Neutrophil (primary cell): Measurements from ENCODE around the gene ZNF770.
A peak's percentile ranks its signal among the peaks of the same experiment; 100 is the strongest.

ENCODE experiments used
- H3K27ac ChIP-seq: fragments of 200-600 bp; sonication (generic); 2 replicates; pipeline ENCODE4 v1.5.1; 2016; ENCODE audit warnings: mild to moderate bottlenecking, moderate library complexity
- H3K27me3 ChIP-seq: fragments of 200-600 bp; sonication (generic); 2 replicates; pipeline ENCODE4 v1.6.0; 2016; ENCODE audit warnings: mild to moderate bottlenecking
- H3K36me3 ChIP-seq: fragments of 200-600 bp; sonication (generic); 2 replicates; pipeline ENCODE4 v1.5.1; 2017
- H3K4me1 ChIP-seq, 2 experiments: fragments of 200-600 bp in 1 of 2; sonication (generic) in 1 of 2; 1 replicate in 1 of 2; 2 replicates in 1 of 2; pipeline versions ENCODE4 v1.5.1 to v1.6.1; 2013 to 2016; ENCODE audit warnings: low read depth in 1 of 2, low read length in 1 of 2, mild to moderate bottlenecking in 1 of 2, moderate library complexity in 1 of 2; ENCODE audit not compliant: control insufficient read depth in 1 of 2, insufficient read depth in 1 of 2
- H3K4me3 ChIP-seq, 2 experiments: fragments of 200-600 bp in 1 of 2; sonication (generic) in 1 of 2; 1 replicate in 1 of 2; 2 replicates in 1 of 2; pipeline ENCODE4 v1.5.1; 2013 to 2016; ENCODE audit warnings: low read depth in 1 of 2, low read length in 1 of 2, mild to moderate bottlenecking in 1 of 2, moderate library complexity in 1 of 2
- H3K9me3 ChIP-seq: fragments of 200-600 bp; sonication (generic); 2 replicates; pipeline ENCODE4 v1.5.1; 2016
- TF ChIP-seq, protein P1 (sequence below): fragments of 200-600 bp; sonication (generic); IDR thresholded peaks from 2 replicates; pipeline ENCODE4 v1.5.1; 2016; ENCODE audit warnings: antibody characterized with exemption

The ZNF770 gene, protein sequence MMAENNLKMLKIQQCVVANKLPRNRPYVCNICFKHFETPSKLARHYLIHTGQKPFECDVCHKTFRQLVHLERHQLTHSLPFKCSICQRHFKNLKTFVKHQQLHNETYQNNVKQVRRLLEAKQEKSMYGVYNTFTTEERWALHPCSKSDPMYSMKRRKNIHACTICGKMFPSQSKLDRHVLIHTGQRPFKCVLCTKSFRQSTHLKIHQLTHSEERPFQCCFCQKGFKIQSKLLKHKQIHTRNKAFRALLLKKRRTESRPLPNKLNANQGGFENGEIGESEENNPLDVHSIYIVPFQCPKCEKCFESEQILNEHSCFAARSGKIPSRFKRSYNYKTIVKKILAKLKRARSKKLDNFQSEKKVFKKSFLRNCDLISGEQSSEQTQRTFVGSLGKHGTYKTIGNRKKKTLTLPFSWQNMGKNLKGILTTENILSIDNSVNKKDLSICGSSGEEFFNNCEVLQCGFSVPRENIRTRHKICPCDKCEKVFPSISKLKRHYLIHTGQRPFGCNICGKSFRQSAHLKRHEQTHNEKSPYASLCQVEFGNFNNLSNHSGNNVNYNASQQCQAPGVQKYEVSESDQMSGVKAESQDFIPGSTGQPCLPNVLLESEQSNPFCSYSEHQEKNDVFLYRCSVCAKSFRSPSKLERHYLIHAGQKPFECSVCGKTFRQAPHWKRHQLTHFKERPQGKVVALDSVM

DNA sequence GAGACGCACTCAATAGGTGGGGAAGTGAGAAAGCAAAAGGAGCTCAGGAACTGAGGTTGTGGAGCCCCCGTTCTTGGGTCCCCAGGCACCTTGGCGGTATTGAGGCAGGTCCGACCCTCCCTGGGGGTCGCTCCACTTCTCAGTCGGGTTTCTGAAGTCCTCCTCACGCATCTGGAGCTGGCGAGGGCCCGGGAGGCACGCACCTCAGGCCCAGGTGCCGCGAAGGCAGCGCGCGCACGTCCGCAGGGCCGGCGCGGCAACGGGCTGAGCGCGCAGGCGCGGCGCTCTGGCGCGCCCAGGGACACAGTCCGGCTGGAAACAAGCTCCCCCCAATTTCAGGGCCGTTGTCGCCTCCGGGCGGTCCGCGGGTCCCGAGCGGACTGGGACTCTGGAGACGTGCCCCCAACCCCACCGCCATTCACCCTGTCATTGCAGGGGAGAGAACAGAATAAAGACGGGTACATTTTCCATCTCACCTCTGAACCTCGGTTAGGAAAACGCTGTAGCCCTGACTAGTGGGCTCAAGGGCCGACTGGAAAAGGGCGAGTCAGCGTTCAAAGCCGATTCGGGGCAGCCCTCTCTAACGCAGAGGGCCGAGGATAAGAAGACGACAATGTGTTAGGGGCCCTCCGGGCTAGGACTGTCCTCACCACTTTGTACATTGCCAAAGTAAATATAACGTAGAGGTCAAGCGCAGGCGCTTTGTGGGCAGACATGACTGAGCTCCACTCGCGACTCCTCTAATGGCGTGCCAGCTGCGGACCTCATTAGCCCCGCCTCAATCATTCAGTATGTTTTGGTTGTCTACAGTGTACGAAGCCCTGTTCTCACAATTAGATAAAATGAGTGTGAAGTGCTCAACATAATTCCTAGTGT, at the start of gene ZNF770:
Gene ZNF770 (minus strand): TSS at position 261 of the 876 bp plus-strand sequence. CDS start 4,853 bp downstream, outside the sequence.
- peaks cover 51 to 62% of the 10 kb centered on the region in 2 experiments for H3K4me1 ChIP-seq
- peak within 1 kb of the TSS; percentile 78 to 97 for H3K4me3 ChIP-seq
- peaks cover under 1% of the 10 kb centered on the region for H3K36me3 ChIP-seq
- no peaks in the 10 kb centered on the region for H3K27me3 ChIP-seq
- H3K27ac ChIP-seq, result peak within 1 kb of the TSS; percentile 94
- no peaks in the 10 kb centered on the region for H3K9me3 ChIP-seq
- TF ChIP-seq, protein P1, sequence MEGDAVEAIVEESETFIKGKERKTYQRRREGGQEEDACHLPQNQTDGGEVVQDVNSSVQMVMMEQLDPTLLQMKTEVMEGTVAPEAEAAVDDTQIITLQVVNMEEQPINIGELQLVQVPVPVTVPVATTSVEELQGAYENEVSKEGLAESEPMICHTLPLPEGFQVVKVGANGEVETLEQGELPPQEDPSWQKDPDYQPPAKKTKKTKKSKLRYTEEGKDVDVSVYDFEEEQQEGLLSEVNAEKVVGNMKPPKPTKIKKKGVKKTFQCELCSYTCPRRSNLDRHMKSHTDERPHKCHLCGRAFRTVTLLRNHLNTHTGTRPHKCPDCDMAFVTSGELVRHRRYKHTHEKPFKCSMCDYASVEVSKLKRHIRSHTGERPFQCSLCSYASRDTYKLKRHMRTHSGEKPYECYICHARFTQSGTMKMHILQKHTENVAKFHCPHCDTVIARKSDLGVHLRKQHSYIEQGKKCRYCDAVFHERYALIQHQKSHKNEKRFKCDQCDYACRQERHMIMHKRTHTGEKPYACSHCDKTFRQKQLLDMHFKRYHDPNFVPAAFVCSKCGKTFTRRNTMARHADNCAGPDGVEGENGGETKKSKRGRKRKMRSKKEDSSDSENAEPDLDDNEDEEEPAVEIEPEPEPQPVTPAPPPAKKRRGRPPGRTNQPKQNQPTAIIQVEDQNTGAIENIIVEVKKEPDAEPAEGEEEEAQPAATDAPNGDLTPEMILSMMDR, result peak; percentile 21

DNA sequence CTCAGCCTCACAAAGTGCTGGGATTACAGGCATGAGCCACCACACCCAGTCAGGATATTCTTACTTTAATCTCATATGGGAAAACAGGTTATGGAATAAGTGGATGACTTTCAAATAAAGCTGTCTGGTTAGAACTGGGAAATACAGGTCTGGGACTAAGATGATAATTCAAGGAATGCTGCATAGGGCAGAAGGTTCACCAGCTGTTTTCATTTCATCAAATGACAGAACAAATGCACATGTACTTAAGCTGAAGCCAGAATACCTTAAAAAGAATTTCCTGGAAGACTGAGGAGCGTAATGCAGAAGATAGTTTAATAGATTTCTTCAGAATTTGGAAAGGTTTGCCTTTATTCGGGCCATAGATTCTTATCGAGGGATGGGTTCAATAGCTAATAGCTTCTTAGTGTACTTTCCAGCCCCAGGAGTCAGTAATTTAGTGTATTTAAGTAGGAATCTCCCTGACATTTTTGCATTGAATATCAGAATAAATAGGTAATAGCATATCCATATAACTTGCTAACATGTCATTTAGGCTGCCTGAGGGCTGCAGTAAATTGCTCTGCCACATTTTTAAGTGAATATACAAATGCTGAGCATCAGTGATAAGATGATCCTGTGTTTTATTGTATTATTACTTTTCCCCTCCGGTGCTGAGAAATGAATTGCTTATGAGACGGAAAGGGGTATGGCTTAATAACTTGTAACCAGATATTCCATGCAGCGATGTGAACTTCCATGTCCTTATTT, 40.3 kb upstream of the ZNF770 start:
- peaks cover 20 to 30% of the 10 kb centered on the region in 2 experiments for H3K4me1 ChIP-seq
- no peak overlapping the region for H3K27ac ChIP-seq
- no peaks in the 10 kb centered on the region for H3K27me3 ChIP-seq
- TF ChIP-seq, protein P1, result no peak
- no peaks in the 10 kb centered on the region for H3K9me3 ChIP-seq
- no peaks in the 10 kb centered on the region for H3K36me3 ChIP-seq
- H3K4me3 ChIP-seq, result no peak overlapping the region

DNA sequence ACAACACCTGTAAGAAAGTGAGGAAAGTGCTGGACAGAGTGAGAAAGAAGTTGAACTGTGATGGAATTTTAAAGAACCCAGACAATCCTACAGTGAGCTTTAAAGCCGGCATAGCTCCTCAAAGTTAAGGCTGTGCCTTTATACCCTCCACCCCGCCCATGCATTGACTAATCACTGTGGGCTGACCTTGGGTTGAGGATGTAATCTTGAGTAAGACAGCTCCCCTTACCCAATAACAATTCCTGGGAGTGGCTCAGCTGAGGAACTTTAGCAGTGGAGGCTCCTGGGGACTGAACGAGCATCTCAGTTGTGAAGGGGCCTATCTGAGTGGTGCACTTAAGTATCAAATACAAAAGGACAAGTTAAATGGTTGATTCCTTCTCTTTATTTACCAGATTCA, 35.7 kb upstream of the ZNF770 start:
- H3K27me3 ChIP-seq, result no peaks in the 10 kb centered on the region
- peak overlapping the region; percentile 44 to 55 for H3K4me3 ChIP-seq
- peaks cover 64 to 73% of the 10 kb centered on the region in 2 experiments for H3K4me1 ChIP-seq
- H3K36me3 ChIP-seq, result no peaks in the 10 kb centered on the region
- no peaks in the 10 kb centered on the region for H3K9me3 ChIP-seq
- TF ChIP-seq, protein P1, result no peak
- H3K27ac ChIP-seq, result peak overlapping the region; percentile 90

DNA sequence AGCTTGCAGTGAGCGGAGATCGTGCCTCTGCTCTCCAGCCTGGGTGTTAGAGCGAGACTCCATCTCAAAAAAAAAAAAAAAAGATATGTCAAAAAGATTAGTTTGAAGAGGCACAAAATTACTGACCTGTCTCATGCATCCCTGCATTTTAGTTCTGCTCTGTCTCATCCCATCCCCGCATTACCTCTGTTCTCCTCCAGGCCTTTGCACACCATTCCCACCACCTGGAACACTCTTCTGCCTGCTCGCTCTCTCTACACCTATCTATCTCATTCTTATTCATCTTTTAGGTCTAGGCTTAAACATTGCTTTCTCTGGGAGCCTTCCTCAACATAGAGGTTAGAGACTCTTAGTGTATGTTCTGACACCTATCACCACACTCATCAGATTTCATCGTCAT, 32.9 kb upstream of the ZNF770 start:
- Histone ChIP-seq H3K9me3 (no peaks in the 10 kb centered on the region), H3K36me3 (no peaks in the 10 kb centered on the region), H3K27me3 (no peaks in the 10 kb centered on the region), H3K27ac (peak overlapping the region; percentile 90), H3K4me1 (peaks cover 64 to 72% of the 10 kb centered on the region in 2 experiments), H3K4me3 (peak overlapping the region in 1 of 2 experiments; percentile 37)
- TF ChIP-seq, protein P1, result no peak
